Neural progenitor cell (in vitro differentiated cells): ENCODE measurements around the gene CLDN3.

Source experiments
- CTCF ChIP-seq: fragments of 200-600 bp; sonication (generic); IDR thresholded peaks from 2 replicates; pipeline ENCODE4 v1.5.1; 2017; ENCODE audit warnings: antibody characterized with exemption, mild to moderate bottlenecking
- EZH2 ChIP-seq: fragments of 200-600 bp; sonication (generic); IDR thresholded peaks from 2 replicates; pipeline ENCODE4 v1.6.1; 2017; ENCODE audit warnings: antibody characterized with exemption, mild to moderate bottlenecking, moderate library complexity

DNA sequence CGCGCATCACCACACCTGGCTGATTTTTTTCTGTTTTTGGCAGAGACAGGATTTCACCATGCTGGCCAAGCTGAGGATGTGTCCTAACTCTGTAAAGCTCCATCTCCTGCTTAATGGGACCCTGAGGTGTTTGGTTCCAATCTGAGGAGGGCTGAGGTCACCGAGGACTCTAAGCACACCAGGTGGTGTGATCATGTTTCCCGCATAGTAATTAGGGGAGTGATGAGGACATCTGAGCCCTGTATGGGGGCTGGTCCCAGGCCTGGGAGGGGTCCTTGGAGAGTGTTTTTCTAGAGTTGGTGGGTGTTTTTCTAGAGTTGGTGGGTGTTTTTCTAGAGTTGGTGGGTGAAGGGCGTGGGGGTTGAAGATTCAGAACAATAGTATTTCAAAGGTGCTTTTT lies 28.5 kb downstream of the CLDN3 start:
- TF ChIP-seq CTCF (no peak), EZH2 (no peak)
